Smooth muscle cell (in vitro differentiated cells): ENCODE data around the gene NEK7. TPM values are rescaled to one million over a fixed set of nuclear protein-coding genes. Genes with fewer than 3 reads are reported as not detected.
A peak's percentile ranks its signal among the peaks of the same experiment; 100 is the strongest.

ENCODE experiments used
- DNase-seq: peaks from one replicate; lab custom pipeline; 2025; ENCODE audit not compliant: unreplicated experiment; lab: John Stamatoyannopoulos, UW
- H2AFZ ChIP-seq: fragments of 200-600 bp; sonication (generic); 2 replicates; pipeline ENCODE4 v1.6.0; 2016; ENCODE audit warnings: antibody characterized with exemption, low read depth, mild to moderate bottlenecking
- H3F3A ChIP-seq: fragments of 200-600 bp; sonication (generic); 2 replicates; pipeline ENCODE4 v1.6.0; 2017; ENCODE audit warnings: antibody characterized with exemption, low read depth
- H3K27ac ChIP-seq: fragments of 200-600 bp; sonication (generic); 2 replicates; pipeline ENCODE4 v1.5.1; 2016; ENCODE audit warnings: low read depth, mild to moderate bottlenecking
- H3K27me3 ChIP-seq: fragments of 200-600 bp; sonication (generic); 2 replicates; pipeline ENCODE4 v1.6.1; 2016; ENCODE audit warnings: low read depth, mild to moderate bottlenecking
- H3K36me3 ChIP-seq: fragments of 200-600 bp; sonication (generic); 2 replicates; pipeline ENCODE4 v1.5.1; 2016; ENCODE audit warnings: low read depth
- H3K4me1 ChIP-seq: fragments of 200-600 bp; sonication (generic); 2 replicates; pipeline ENCODE4 v1.5.1; 2016; ENCODE audit warnings: low read depth
- H3K4me2 ChIP-seq: fragments of 200-600 bp; sonication (generic); 2 replicates; pipeline ENCODE4 v1.6.0; 2016; ENCODE audit warnings: mild to moderate bottlenecking
- H3K4me3 ChIP-seq: fragments of 200-600 bp; sonication (generic); 2 replicates; pipeline ENCODE4 v1.5.1; 2016; ENCODE audit warnings: mild to moderate bottlenecking
- H3K79me2 ChIP-seq: fragments of 200-600 bp; sonication (generic); 2 replicates; pipeline ENCODE4 v1.6.0; 2016; ENCODE audit warnings: low read depth, mild to moderate bottlenecking
- H3K9ac ChIP-seq: fragments of 200-600 bp; sonication (generic); 2 replicates; pipeline ENCODE4 v1.6.0; 2016; ENCODE audit warnings: low read depth
- H3K9me3 ChIP-seq: fragments of 200-600 bp; sonication (generic); replicated peaks from 2 replicates; pipeline ENCODE4 v1.5.1; 2016; ENCODE audit warnings: low read depth
- H4K20me1 ChIP-seq: fragments of 200-600 bp; sonication (generic); 2 replicates; pipeline ENCODE4 v1.6.0; 2016; ENCODE audit warnings: low read depth
- CTCF ChIP-seq: fragments of 200-600 bp; sonication (generic); IDR thresholded peaks from 2 replicates; pipeline ENCODE4 v1.5.1; 2017; ENCODE audit warnings: borderline replicate concordance, mild to moderate bottlenecking, antibody characterized with exemption; ENCODE audit not compliant: insufficient read depth, poor library complexity, severe bottlenecking
- WGBS: methylation state at CpG from one replicate; pipeline ENCODE4 v1.1.7; 2016; ENCODE audit warnings: low lambda C conversion rate; 5-methylcytosine and 5-hydroxymethylcytosine counted together
- polyA plus RNA-seq: library from polyadenylated mRNA; unstranded; fragments of >200 nt; fragmentation: Nextera tagmentation; extraction: Ambion mirVana; gene quantifications from 2 replicates; pipeline ENCODE4 v1.2.1, GENCODE V29; 2016
- total RNA-seq: library from RNA; depleted of rRNA; stranded (reverse); fragments of >200 nt; gene quantifications from 2 replicates; pipeline ENCODE4 v1.2.3, GENCODE V29; 2014

Gene NEK7
- total and polyA plus RNA-seq, 2 experiments from 2014 or later: 26.1 to 141 TPM

GRCh38 chr1:198264282-198264681 is 107.5 kb downstream of the NEK7 start:
- Histone ChIP-seq H3K9ac (no peak overlapping the region), H3K4me1 (no peaks in the 10 kb centered on the region), H3F3A (peaks cover 17% of the 10 kb centered on the region), H3K9me3 (no peaks in the 10 kb centered on the region), H3K27me3 (no peaks in the 10 kb centered on the region), H3K27ac (no peak overlapping the region), H3K36me3 (peaks cover 3% of the 10 kb centered on the region), H4K20me1 (peaks cover 4% of the 10 kb centered on the region), H3K4me2 (no peak overlapping the region), H3K79me2 (peaks cover 26% of the 10 kb centered on the region), H2AFZ (no peak overlapping the region), H3K4me3 (no peak overlapping the region)
- DNase-seq: no peak
- TF ChIP-seq CTCF: no peak

GRCh38 chr1:198265073-198265661 is 108.4 kb downstream of the NEK7 start:
- Histone ChIP-seq H2AFZ (no peak overlapping the region), H3K27me3 (no peaks in the 10 kb centered on the region), H3K4me1 (no peaks in the 10 kb centered on the region), H3K9me3 (no peaks in the 10 kb centered on the region), H3K4me2 (no peak overlapping the region), H3F3A (peaks cover 17% of the 10 kb centered on the region), H3K27ac (peak overlapping the region; percentile 6), H3K79me2 (peaks cover 26% of the 10 kb centered on the region), H4K20me1 (peaks cover 4% of the 10 kb centered on the region), H3K9ac (no peak overlapping the region), H3K36me3 (peaks cover 3% of the 10 kb centered on the region), H3K4me3 (no peak overlapping the region)
- DNase-seq: no peak
- no peak for TF ChIP-seq CTCF
- 92% methylated on average over 3 of the region's 3 CpGs for WGBS

GRCh38 chr1:198267056-198267455 is 110.3 kb downstream of the NEK7 start:
- H3K9me3 ChIP-seq: no peaks in the 10 kb centered on the region
- peaks cover 17% of the 10 kb centered on the region for H3F3A ChIP-seq
- no peak for DNase-seq
- peaks cover under 1% of the 10 kb centered on the region for H3K4me1 ChIP-seq
- H3K27me3 ChIP-seq: no peaks in the 10 kb centered on the region
- H3K27ac ChIP-seq: no peak overlapping the region
- H3K36me3 ChIP-seq: peaks cover 3% of the 10 kb centered on the region
- H2AFZ ChIP-seq: no peak overlapping the region
- no peak overlapping the region for H3K4me3 ChIP-seq
- H3K4me2 ChIP-seq: no peak overlapping the region
- no peak overlapping the region for H3K9ac ChIP-seq
- TF ChIP-seq CTCF: no peak
- peaks cover 4% of the 10 kb centered on the region for H4K20me1 ChIP-seq
- H3K79me2 ChIP-seq: peaks cover 11% of the 10 kb centered on the region

GRCh38 chr1:198267921-198268320 is 111.1 kb downstream of the NEK7 start:
- no peak for TF ChIP-seq CTCF
- 57% methylated on average over 4 of the region's 4 CpGs for WGBS
- H3K4me1 ChIP-seq: peaks cover 9% of the 10 kb centered on the region
- DNase-seq: no peak
- H2AFZ ChIP-seq: no peak overlapping the region
- H3K36me3 ChIP-seq: peaks cover under 1% of the 10 kb centered on the region
- H3K4me2 ChIP-seq: peak overlapping the region; percentile 26
- no peak overlapping the region for H3K4me3 ChIP-seq
- no peaks in the 10 kb centered on the region for H3K27me3 ChIP-seq
- peak overlapping the region; percentile 57 for H3K27ac ChIP-seq
- peaks cover 10% of the 10 kb centered on the region for H3F3A ChIP-seq
- peaks cover 7% of the 10 kb centered on the region for H3K79me2 ChIP-seq
- peak overlapping the region; percentile 13 for H3K9ac ChIP-seq
- peaks cover 4% of the 10 kb centered on the region for H4K20me1 ChIP-seq
- no peaks in the 10 kb centered on the region for H3K9me3 ChIP-seq
